Common myeloid progenitor, CD34-positive (primary cell): ENCODE measurements around the gene TOX3.

Experiments
- CTCF ChIA-PET: fragments of 350-600 bp; sonication (Branson Sonifier 250); formaldehyde crosslinking; loops from one replicate; lab custom pipeline; 2021; ENCODE audit warnings: antibody characterized with exemption; lab: Charles Lee
- POLR2A ChIA-PET: fragments of 350-600 bp; sonication (Branson Sonifier 250); formaldehyde crosslinking; loops from one replicate; lab custom pipeline; 2021; ENCODE audit warnings: antibody characterized with exemption; lab: Charles Lee
- DNase-seq, 3 donors: peaks; one replicate each; pipeline versions ENCODE4 v3.0.0 to v3.0.0-alpha.2; 2013
- H3K27ac ChIP-seq, 2 experiments: 1 replicate in 1 of 2; 2 replicates in 1 of 2; pipeline ENCODE4 v1.7.0; 2013; ENCODE audit warnings: inconsistent platforms in 2 of 2, low read length in 2 of 2, mild to moderate bottlenecking in 2 of 2, low read depth in 1 of 2, moderate library complexity in 1 of 2; ENCODE audit not compliant: severe bottlenecking in 2 of 2, insufficient read depth in 1 of 2, poor library complexity in 1 of 2
- H3K27me3 ChIP-seq, 5 experiments: replicated peaks in 2 of 5; 1 replicate in 3 of 5; 2 replicates in 2 of 5; pipeline versions ENCODE4 v1.6.1 to v1.7.0; 2013; ENCODE audit warnings: low read length in 4 of 5, mild to moderate bottlenecking in 2 of 5, moderate library complexity in 2 of 5, inconsistent platforms in 1 of 5; ENCODE audit not compliant: insufficient read depth in 5 of 5, control insufficient read depth in 4 of 5
- H3K36me3 ChIP-seq, 4 experiments: 1 replicate in 2 of 4; 2 replicates in 2 of 4; pipeline versions ENCODE4 v1.6.1 to v1.7.0; 2013; ENCODE audit warnings: low read length in 3 of 4, control low read depth in 1 of 4, mild to moderate bottlenecking in 1 of 4; ENCODE audit not compliant: control insufficient read depth in 4 of 4, insufficient read depth in 4 of 4
- H3K4me1 ChIP-seq, 4 experiments: 1 replicate in 3 of 4; 2 replicates in 1 of 4; pipeline versions ENCODE4 v1.6.1 to v1.7.1; 2013; ENCODE audit warnings: low read length in 3 of 4, mild to moderate bottlenecking in 3 of 4, control low read depth in 1 of 4, inconsistent platforms in 1 of 4, moderate library complexity in 1 of 4; ENCODE audit not compliant: control insufficient read depth in 4 of 4, insufficient read depth in 4 of 4; ENCODE audit errors: control extremely low read depth in 1 of 4
- H3K4me3 ChIP-seq, 7 experiments: 1 replicate in 4 of 7; 2 replicates in 3 of 7; pipeline versions ENCODE4 v1.5.1 to v1.7.0; 2013; ENCODE audit warnings: mild to moderate bottlenecking in 7 of 7, low read length in 6 of 7, moderate library complexity in 6 of 7, inconsistent platforms in 2 of 7, low read depth in 2 of 7, control low read depth in 1 of 7; ENCODE audit not compliant: insufficient read depth in 4 of 7, control insufficient read depth in 1 of 7; ENCODE audit errors: extremely low read depth in 1 of 7
- H3K9me3 ChIP-seq, 5 experiments: 1 replicate in 4 of 5; 2 replicates in 1 of 5; pipeline versions ENCODE4 v1.6.1 to v1.7.1; 2013; ENCODE audit warnings: low read length in 4 of 5, mild to moderate bottlenecking in 2 of 5, inconsistent platforms in 1 of 5, low read depth in 1 of 5, moderate library complexity in 1 of 5; ENCODE audit not compliant: control insufficient read depth in 4 of 5, insufficient read depth in 2 of 5; ENCODE audit errors: control extremely low read depth in 1 of 5
- WGBS: methylation state at CpG from one replicate; pipeline ENCODE4 v1.1.5; 2013; ENCODE audit not compliant: insufficient coverage; 5-methylcytosine and 5-hydroxymethylcytosine counted together

The TOX3 gene

DNA sequence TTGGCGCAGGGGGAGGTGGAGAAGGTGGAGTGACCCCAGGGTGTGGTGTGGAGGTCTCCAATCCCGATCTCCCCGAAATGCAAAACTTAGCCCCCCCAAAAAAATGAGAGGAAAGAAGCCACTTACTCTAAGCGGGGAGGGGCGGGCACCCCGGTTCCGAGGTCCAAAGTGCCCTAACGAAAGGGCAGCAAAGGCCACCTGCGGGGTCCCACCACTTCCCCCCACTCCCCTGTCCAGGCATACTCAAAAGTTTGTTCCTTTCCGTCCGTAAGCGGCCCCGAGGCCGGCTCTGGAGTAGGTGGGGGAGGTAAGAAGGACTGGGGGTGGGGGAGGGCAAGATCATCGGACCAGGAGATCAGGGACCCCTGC lies 1.1 kb downstream of the TOX3 start:
- no peaks in the 10 kb centered on the region for H3K36me3 ChIP-seq
- POLR2A ChIA-PET: no interaction called here
- CTCF ChIA-PET: no interaction called here
- H3K9me3 ChIP-seq: peaks cover 0 to 2% (median 0%) of the 10 kb centered on the region in 5 experiments
- peaks cover 0 to 9% (median 3%) of the 10 kb centered on the region in 4 experiments for H3K4me1 ChIP-seq
- H3K27me3 ChIP-seq: peaks cover 17 to 67% (median 46%) of the 10 kb centered on the region in 5 experiments
- 6% methylated on average over 2 of the region's 15 CpGs for WGBS
- no peak overlapping the region for H3K27ac ChIP-seq
- no peak for DNase-seq
- H3K4me3 ChIP-seq: no peak overlapping the region

DNA sequence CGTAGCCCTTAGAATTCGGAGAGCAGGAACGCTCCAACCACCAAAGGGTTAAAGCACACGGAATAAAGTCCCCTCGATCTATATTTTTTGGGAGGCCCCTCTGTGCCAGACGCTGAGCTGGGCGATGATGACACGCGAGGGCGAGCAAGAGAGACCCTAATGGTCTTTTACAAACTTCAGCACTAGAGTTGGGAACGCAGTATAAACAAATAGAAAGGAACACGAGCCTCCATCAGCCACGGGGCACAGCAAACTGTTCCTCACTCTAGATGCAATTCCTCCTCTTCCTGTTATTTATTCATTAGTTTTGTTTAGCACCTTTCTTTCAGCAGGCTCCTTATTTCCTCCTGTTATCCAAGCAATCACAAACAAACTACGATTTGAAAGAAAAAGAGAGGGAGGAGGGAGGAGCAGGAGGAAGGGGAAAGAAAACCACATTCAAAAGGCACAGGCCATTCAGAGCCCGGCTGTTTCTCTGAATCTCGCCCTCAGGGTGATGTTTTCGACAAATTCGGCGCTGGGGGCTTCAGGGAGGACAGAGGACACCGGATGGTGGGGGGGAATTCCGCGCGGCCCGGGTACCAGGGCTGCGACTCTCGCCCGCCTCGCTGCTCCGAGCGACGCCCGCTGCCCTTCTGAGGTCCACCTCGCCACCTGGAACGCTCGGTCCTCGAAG lies 1.6 kb downstream of the TOX3 start:
- peaks cover 0 to 2% (median 0%) of the 10 kb centered on the region in 5 experiments for H3K9me3 ChIP-seq
- H3K36me3 ChIP-seq: no peaks in the 10 kb centered on the region
- CTCF ChIA-PET: no interaction called here
- POLR2A ChIA-PET: no interaction called here
- no peak for DNase-seq
- H3K27me3 ChIP-seq: peaks cover 17 to 66% (median 43%) of the 10 kb centered on the region in 5 experiments
- no peak overlapping the region for H3K27ac ChIP-seq
- WGBS: 3% methylated on average over 14 of the region's 36 CpGs
- H3K4me1 ChIP-seq: peaks cover 0 to 9% (median 3%) of the 10 kb centered on the region in 4 experiments
- H3K4me3 ChIP-seq: no peak overlapping the region

DNA sequence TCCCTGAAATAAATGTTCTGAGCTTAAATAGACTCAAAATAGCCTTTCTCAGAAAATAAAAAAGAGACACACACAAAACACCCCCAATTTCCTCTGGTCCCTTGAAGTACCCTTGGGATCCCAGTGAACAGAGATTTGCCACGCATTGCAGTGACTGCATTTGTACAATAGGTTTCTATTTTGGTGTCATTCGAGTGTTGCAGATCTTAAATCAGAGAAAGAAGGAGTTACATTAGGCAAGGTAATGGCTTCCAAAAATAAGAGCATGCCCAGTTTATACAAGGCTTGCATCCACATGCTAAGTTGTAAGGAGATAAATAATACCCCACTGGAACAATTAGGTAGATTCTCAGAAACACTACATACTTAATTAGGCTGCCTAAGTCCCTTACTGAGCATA lies 2.2 kb downstream of the TOX3 start:
- Histone ChIP-seq H3K27ac (no peak overlapping the region), H3K4me3 (no peak overlapping the region), H3K9me3 (peaks cover 0 to 2% (median 0%) of the 10 kb centered on the region in 5 experiments), H3K27me3 (peaks cover 17 to 59% (median 40%) of the 10 kb centered on the region in 5 experiments), H3K36me3 (no peaks in the 10 kb centered on the region), H3K4me1 (peaks cover 0 to 9% (median 3%) of the 10 kb centered on the region in 4 experiments)
- 17% methylated on average over 1 of the region's 2 CpGs for WGBS
- DNase-seq: no peak
- ChIA-PET CTCF (no interaction called here), POLR2A (no interaction called here)

DNA sequence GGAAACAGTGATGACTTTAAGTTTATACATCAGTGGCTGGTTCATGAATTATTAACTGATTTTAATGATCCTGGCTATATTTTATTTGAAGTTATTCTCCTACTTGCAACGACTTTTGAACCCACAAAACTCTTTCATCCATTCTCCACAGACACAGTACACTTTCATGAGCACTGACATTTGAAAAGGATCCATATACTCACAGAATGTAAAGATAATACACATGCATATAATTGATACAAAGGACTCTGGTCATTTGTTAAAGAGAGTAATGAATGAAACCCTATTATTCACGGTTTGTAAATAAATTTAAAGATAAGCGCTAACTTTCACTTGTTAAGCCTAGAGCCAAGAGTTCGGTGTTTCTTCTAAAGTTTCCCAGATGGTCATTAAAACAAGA lies 3.3 kb downstream of the TOX3 start:
- H3K27ac ChIP-seq: no peak overlapping the region

DNA sequence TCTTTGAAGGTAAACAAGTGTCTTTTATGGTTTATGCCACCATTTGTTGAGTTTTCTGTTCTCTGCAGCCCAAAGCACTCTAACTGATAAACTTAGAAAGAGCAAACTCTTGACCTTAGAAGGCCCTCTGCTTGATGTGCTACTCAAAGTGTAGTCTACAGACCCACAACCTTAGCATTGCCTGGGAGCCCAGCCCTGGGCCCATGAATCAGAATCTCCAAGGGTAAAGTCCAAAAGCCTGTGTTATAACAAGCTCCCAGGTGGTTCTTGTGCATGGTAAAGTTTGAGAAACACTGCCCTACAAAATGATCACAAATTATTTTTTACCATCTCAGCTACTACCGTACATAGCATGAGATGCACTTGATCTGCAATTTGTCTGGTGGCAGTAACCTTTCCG lies 6.0 kb downstream of the TOX3 start:
- WGBS: 100% methylated on average over 1 of the region's 2 CpGs
- ChIA-PET CTCF (no interaction called here), POLR2A (no interaction called here)
- DNase-seq: no peak
- Histone ChIP-seq H3K36me3 (no peaks in the 10 kb centered on the region), H3K9me3 (peaks cover 0 to 1% (median 0%) of the 10 kb centered on the region in 5 experiments), H3K4me1 (peaks cover 0 to 3% (median 0%) of the 10 kb centered on the region in 4 experiments), H3K27me3 (peaks cover 7 to 26% (median 15%) of the 10 kb centered on the region in 5 experiments), H3K4me3 (no peak overlapping the region), H3K27ac (no peak overlapping the region)

More for the DNA sequence above, 3.3 kb downstream of the TOX3 start:
- ChIA-PET POLR2A (no interaction called here), CTCF (no interaction called here)
- peaks cover 7 to 49% (median 31%) of the 10 kb centered on the region in 5 experiments for H3K27me3 ChIP-seq
- no peak overlapping the region for H3K4me3 ChIP-seq
- no peaks in the 10 kb centered on the region for H3K36me3 ChIP-seq
- no peak for DNase-seq
- 90% methylated on average over 2 of the region's 4 CpGs for WGBS
- H3K4me1 ChIP-seq: peaks cover 0 to 9% (median 3%) of the 10 kb centered on the region in 4 experiments
- peaks cover 0 to 1% (median 0%) of the 10 kb centered on the region in 5 experiments for H3K9me3 ChIP-seq

DNA sequence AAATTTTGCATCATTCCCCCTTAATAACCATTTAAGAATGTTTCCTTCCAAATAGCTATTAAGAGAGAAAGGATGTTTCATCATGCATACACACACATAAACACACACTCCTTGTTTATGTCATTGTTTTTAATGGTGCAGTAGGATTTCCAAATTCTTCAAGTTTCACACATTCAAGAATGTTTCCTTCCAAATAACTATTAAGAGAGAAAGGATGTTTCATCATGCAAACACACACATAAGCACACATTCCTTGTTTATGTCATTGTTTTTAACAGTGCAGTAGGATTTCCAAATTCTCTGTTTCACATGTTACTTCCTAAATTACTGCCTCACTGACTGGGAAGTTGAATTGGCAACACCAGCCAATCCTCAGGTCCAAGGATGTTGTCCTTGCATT lies 7.8 kb downstream of the TOX3 start:
- H3K4me3 ChIP-seq: no peak overlapping the region
- peaks cover 2 to 9% (median 4%) of the 10 kb centered on the region in 5 experiments for H3K27me3 ChIP-seq
- DNase-seq: no peak
- peaks cover 0 to 1% (median 0%) of the 10 kb centered on the region in 5 experiments for H3K9me3 ChIP-seq
- no peak overlapping the region for H3K27ac ChIP-seq
- POLR2A ChIA-PET: no interaction called here
- CTCF ChIA-PET: no interaction called here
- H3K36me3 ChIP-seq: no peaks in the 10 kb centered on the region
- H3K4me1 ChIP-seq: no peaks in the 10 kb centered on the region

DNA sequence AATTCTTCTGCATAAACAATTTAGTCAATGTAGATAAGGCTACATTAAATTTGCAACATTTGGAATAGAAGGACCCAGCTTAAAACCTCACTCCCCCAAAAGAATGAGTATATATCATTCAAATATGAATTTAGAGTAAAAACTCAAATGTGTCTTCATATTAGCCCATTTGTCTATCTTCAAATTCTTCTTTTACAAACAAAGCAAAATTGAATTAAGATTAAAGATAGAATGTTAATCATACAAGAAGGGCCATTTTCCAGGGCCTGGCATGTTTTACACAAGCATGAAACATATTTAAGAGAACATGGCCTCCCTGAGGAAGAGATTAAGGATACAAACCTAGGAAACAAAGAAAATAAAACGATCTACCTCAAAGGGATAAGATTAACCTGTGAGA lies 8.4 kb downstream of the TOX3 start:
- Histone ChIP-seq H3K27ac (no peak overlapping the region), H3K27me3 (peaks cover 2 to 9% (median 3%) of the 10 kb centered on the region in 5 experiments), H3K9me3 (peaks cover 0 to 1% (median 0%) of the 10 kb centered on the region in 5 experiments), H3K4me3 (no peak overlapping the region), H3K4me1 (no peaks in the 10 kb centered on the region), H3K36me3 (no peaks in the 10 kb centered on the region)
- no peak for DNase-seq
- WGBS: no CpG with 5 or more reads among the region's 1 CpG
- CTCF ChIA-PET: no interaction called here
- POLR2A ChIA-PET: no interaction called here
